K562 (cell line): ENCODE measurements around the gene DPAGT1. TPM values are rescaled to one million over a fixed set of nuclear protein-coding genes. Genes with fewer than 3 reads are reported as not detected.
A peak's percentile ranks its signal among the peaks of the same experiment; 100 is the strongest.

Experiments used
- ARID3B ChIP-seq: fragments of 250-450 bp; sonication (Bioruptor Pico); IDR thresholded peaks from 2 replicates; pipeline ENCODE4 v1.4.0; 2020; ENCODE audit warnings: borderline replicate concordance
- BACH1 ChIP-seq: fragments of 200-800 bp; sonication (Bioruptor generic); IDR thresholded peaks from 2 replicates; pipeline ENCODE4 v1.6.1; 2016; ENCODE audit warnings: missing genetic modification characterization, missing compliant biosample characterization
- BRD4 ChIP-seq: fragments of 200-600 bp; sonication (generic); IDR thresholded peaks from 2 replicates; pipeline ENCODE4 v1.6.1; 2017; ENCODE audit warnings: inconsistent platforms
- CBX8 ChIP-seq: fragments of 200-600 bp; sonication (generic); IDR thresholded peaks from 2 replicates; pipeline ENCODE4 v1.6.1; 2012; ENCODE audit warnings: borderline replicate concordance, mixed run types, low read depth, mild to moderate bottlenecking, moderate library complexity, mixed read lengths, low read length, control low read depth, inconsistent platforms; ENCODE audit not compliant: poor library complexity, severe bottlenecking; ENCODE audit errors: extremely low read depth
- CREB3 ChIP-seq: fragments of 450-650 bp; conservative IDR thresholded peaks from 2 replicates; pipeline ENCODE4 v1.6.1; 2016; ENCODE audit warnings: missing genetic modification characterization, low read depth, mild to moderate bottlenecking, missing compliant biosample characterization, moderate library complexity
- CSDE1 ChIP-seq, 2 experiments: fragments of 450-650 bp; IDR thresholded peaks; 2 replicates each; pipeline ENCODE4 v1.6.1; 2016; ENCODE audit warnings: mild to moderate bottlenecking in 1 of 2
- E4F1 ChIP-seq: fragments of 250-450 bp; sonication (Bioruptor Pico); IDR thresholded peaks from 2 replicates; pipeline ENCODE4 v1.5.0; 2021; ENCODE audit warnings: mild to moderate bottlenecking, borderline replicate concordance
- ETS1 ChIP-seq: conservative IDR thresholded peaks from 2 replicates; pipeline ENCODE4 v1.6.1; 2011; ENCODE audit warnings: low read depth, mild to moderate bottlenecking, low read length; ENCODE audit not compliant: control insufficient read depth
- FOXJ3 ChIP-seq: sonication (generic); formaldehyde crosslinking; IDR thresholded peaks from 2 replicates; pipeline ENCODE4 v1.4.0; 2020; ENCODE audit warnings: mild to moderate bottlenecking, missing genetic modification reagents
- LARP7 ChIP-seq: fragments of 450-650 bp; IDR thresholded peaks from 2 replicates; pipeline ENCODE4 v1.6.1; 2016
- MLX ChIP-seq, 2 experiments: fragments of 450-650 bp in 1 of 2; sonication (generic) in 1 of 2; formaldehyde crosslinking; conservative IDR thresholded peaks; 2 replicates each; pipeline versions ENCODE4 v1.4.0 to v1.8.1; 2020 to 2022; ENCODE audit warnings: mild to moderate bottlenecking in 1 of 2, missing genetic modification reagents in 1 of 2
- MTA2 ChIP-seq: fragments of 450-650 bp; IDR thresholded peaks from 2 replicates; pipeline ENCODE4 v1.6.1; 2016; ENCODE audit warnings: low read depth
- NBN ChIP-seq: fragments of 450-650 bp; IDR thresholded peaks from 2 replicates; pipeline ENCODE4 v1.6.1; 2016; ENCODE audit warnings: low read depth, mild to moderate bottlenecking
- PHB2 ChIP-seq: fragments of 450-650 bp; IDR thresholded peaks from 2 replicates; pipeline ENCODE4 v1.6.1; 2017; ENCODE audit warnings: low read depth
- POLR2AphosphoS5 ChIP-seq: IDR thresholded peaks from 2 replicates; pipeline ENCODE4 v1.6.1; 2011; ENCODE audit warnings: mild to moderate bottlenecking, low read depth, low read length, moderate library complexity; ENCODE audit not compliant: control insufficient read depth, insufficient read depth
- POLR2B ChIP-seq: fragments of 450-650 bp; IDR thresholded peaks from 2 replicates; pipeline ENCODE4 v1.6.1; 2018; ENCODE audit warnings: low read depth; ENCODE audit not compliant: partially characterized antibody
- PYGO2 ChIP-seq: fragments of 450-650 bp; IDR thresholded peaks from 2 replicates; pipeline ENCODE4 v1.6.1; 2016; ENCODE audit warnings: mild to moderate bottlenecking, missing genetic modification characterization, moderate library complexity, missing compliant biosample characterization
- TAF9B ChIP-seq: fragments of 450-650 bp; IDR thresholded peaks from 2 replicates; pipeline ENCODE4 v1.6.1; 2018; ENCODE audit warnings: mild to moderate bottlenecking; ENCODE audit not compliant: partially characterized antibody
- XRCC5 ChIP-seq: fragments of 200-400 bp; formaldehyde crosslinking; IDR thresholded peaks from 2 replicates; pipeline ENCODE4 v1.6.1; 2017; ENCODE audit warnings: low read depth, mild to moderate bottlenecking, low read length
- ZBTB2 ChIP-seq: fragments of 450-650 bp; IDR thresholded peaks from 2 replicates; pipeline ENCODE4 v1.6.1; 2016; ENCODE audit warnings: antibody characterized with exemption
- polyA plus RNA-seq, 8 experiments: library from polyadenylated mRNA; depleted of rRNA in 4 of 8; stranded (reverse) in 5 of 8; unstranded in 3 of 8; fragments of >200 nt; fragmentation: Nextera tagmentation in 2 of 8; fragmentation: Illumina TruSeq in 1 of 8; extraction: Ambion mirVana in 2 of 8; extraction: Trizol in 1 of 8; gene quantifications; 2 replicates each; pipeline versions ENCODE4 v1.2.1 to v1.2.3, GENCODE V29; 2011 to 2014; ENCODE audit warnings: inconsistent platforms in 1 of 8, missing spikeins in 1 of 8
- total RNA-seq, 7 experiments: library from RNA; depleted of rRNA in 6 of 7; stranded (reverse); fragments of >200 nt in 6 of 7; fragmentation: Illumina TruSeq in 2 of 7; extraction: Trizol in 2 of 7; gene quantifications; 2 replicates each; pipeline versions ENCODE4 v1.2.1 to v1.2.3, GENCODE V29; 2011 to 2021; ENCODE audit warnings: low replicate concordance in 1 of 7

DPAGT1 gene
- total and polyA plus RNA-seq, 9 of the 15 experiments (the other 6 are each of a cell fraction or from before 2014, with no cell fraction given): 29.9 to 135 (median 85.0) TPM

- peak; percentile 67 for TF ChIP-seq POLR2B
- peak; percentile 60; the same call in 1 of the 2 replicates for TF ChIP-seq PYGO2 (tag)
- no peak for TF ChIP-seq CBX8
- no peak for TF ChIP-seq MLX (CRISPR knock-in tag; conservative IDR thresholded peaks at IDR 0.05)
- no peak for TF ChIP-seq LARP7
- peak; percentile 97 for TF ChIP-seq MTA2
- TF ChIP-seq CREB3 (tag): peak; percentile 83; the same call in 1 of the 2 replicates
- no peak for TF ChIP-seq E4F1 (CRISPR knock-in tag)
- peak; percentile 69; the same call in 1 of the 2 replicates for TF ChIP-seq NBN
- peak; percentile 64; the same call in 1 of the 2 replicates for TF ChIP-seq BACH1
- no peak for TF ChIP-seq FOXJ3 (CRISPR knock-in tag)
- no peak for TF ChIP-seq BRD4
- peak; percentile 91 for TF ChIP-seq TAF9B
- peak; percentile 94 for TF ChIP-seq PHB2
- TF ChIP-seq ARID3B (CRISPR knock-in tag): no peak
- TF ChIP-seq XRCC5: no peak; the same call in 1 of the 2 replicates
- TF ChIP-seq ETS1: peak; percentile 97
- peak; percentile 89; the same call in 1 of the 2 replicates for TF ChIP-seq ZBTB2
- TF ChIP-seq POLR2AphosphoS5: peak; percentile 98
- TF ChIP-seq CSDE1 (IDR thresholded peaks at IDR 0.05): no peak
Observed at GRCh38 chr11:119087747-119088241, 13.9 kb downstream of the DPAGT1 start (continued).
